DMS79 treated with DMSO at 0.1 percent for 48 hours (cell line): Measurements from ENCODE around the gene FLNA.

Experiments used
- DNase-seq: peaks from one replicate; lab custom pipeline; 2025; lab: John Stamatoyannopoulos, UW

FLNA gene

DNA sequence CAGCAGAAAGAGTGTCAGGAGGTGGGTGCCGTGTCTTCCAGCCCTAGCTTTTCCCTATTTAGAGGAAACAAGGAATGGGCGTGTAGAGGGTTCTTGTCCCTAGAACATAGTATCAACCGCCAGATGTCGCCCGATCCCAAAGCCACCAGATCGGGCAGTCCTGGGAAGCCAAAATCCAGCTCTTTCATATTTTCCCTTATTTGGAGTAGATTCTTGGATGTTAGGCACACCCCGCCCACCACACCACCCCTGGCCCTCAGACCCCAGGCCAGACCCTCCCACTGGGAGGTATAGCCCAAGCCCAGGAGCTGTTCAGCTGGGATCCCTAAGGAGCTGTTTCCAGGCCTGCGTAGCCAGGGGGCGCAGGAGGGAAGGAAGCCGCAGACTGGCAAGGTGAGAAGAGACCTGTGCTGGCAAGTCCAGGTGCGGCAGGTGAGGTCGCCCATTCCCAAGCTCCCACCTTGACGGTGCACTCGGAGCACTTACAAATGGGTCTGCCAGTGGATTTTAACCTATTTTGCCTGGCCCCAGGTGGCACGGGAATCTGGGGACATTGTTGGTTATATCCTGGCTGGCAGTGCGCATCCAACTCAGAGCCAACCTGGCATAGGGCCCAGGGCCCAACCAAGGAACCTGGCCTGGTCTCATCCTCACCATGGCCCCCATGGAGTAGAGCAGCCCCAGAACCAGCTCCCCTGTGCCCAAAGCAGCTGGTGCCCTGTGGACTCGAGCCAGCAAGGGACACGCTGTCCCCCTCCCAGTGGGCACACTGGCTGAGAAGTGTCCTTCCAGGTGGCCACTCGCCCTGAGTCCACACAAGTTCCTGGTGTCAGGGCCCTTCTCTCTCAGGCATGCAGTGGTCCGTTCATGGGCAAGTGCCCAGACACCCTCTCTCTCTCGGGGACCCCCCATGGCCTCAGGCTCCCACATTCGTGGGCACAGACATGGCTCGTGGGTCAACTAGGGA, 811 bp downstream of the FLNA start:
- DNase-seq, result peak; percentile 65

DNA sequence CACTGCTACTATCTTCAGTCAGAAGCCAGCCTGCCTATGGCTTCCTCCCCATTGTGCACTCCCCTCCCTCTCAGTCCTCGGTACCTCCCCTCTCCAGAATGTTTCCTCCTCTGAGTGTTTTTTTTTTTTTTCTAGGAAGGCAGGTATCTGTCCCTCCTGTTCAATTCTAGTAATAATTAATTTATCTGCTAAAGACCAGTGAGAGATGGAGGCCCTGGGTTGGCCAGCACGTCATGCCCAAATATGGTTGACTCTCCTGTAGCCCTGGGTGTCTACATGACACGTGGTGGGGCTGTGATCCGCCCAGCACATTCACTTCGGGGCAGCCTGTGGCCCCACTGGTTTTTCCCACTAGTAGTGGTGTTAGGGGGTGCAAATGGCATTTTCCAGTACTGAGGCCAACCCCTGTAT, 1.8 kb downstream of the FLNA start:
- DNase-seq, result no peak

GRCh38 chrX:154371789-154372300, 2.6 kb downstream of the FLNA start:
- DNase-seq, result no peak

DNA sequence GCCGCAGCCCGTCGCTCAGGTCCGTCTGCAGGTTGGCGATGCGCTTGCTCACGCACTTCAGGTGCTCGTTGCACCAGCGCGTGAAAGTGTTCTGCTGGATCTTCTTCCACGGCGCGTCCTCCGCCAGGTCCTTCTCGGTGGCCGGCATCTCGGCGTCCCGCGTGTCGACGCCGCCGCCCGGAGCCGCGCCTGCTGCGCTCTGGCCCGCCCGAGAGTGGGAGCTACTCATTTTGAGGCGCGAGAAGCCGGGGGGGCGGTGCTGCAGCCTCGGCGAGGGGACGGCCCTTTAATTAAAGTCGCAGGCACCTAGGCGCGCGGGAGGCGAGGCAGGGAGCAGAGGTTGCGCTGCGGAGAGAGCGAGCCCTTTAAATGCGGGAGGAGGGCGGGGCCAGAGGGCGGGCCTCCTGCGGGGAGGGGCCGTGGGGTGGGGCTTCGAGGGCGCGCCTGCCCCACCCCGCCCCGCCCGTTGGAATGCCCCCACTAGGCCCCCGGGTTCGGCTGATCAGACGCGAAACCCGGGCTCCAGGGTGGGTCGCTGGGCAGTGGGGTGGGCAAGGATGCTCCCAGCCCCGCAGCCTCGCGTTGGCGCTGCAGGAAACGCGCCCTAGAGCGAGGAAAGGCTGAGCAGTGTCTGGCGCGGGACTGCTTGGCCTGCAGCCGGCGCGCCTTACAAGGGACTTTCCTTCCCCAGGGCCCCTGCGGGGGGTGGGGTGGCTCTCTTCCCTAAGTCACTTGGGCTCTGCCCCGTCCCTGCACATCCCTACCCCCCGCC, 3.2 kb downstream of the FLNA start:
- peak; percentile 61 for DNase-seq

GRCh38 chrX:154370300-154371016, 4.0 kb downstream of the FLNA start:
- no peak for DNase-seq

- peak; percentile 35 for DNase-seq
These were observed 4.8 kb downstream of the FLNA start for GRCh38 chrX:154369449-154370299.

DNA sequence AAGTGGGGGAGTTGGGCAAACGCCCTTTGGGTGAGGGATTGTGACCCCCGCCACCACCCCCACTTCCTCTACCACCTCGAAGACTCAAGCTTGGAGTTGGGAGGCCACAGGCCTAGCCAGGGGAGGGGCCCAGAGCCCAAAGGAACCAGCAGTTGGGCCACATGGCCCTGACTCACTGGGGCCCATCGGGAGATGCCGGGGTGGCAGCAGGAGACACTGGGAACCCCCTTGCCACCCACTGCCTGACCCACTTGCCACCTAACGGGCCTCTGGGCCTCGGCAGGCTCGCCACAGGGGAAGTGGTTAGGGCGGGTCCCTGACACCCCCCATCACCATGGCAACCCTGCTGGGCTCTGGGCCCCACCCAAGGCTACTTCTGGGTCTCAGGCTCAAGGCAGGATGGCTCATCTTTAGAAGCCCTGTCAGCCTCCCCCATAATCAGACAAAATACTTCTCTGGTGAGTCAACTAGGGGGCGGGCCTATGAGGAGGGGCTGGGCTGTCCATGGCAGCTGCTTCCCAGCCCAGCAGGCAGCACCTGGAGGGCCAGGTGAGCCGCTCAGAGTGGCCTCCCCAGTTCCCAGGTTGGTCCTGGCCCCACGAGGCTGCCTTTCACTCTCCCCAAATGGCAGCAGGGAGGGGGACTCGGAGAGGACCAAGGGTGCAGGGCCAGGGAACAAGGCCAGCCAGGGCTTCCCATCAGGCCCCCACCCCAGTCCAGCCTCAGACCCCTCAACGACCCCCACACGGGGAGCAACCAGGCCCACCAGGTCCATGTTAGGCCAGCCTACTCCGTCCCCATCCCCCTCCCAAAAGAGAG, 5.6 kb downstream of the FLNA start:
- DNase-seq, result peak; percentile 31

DNA sequence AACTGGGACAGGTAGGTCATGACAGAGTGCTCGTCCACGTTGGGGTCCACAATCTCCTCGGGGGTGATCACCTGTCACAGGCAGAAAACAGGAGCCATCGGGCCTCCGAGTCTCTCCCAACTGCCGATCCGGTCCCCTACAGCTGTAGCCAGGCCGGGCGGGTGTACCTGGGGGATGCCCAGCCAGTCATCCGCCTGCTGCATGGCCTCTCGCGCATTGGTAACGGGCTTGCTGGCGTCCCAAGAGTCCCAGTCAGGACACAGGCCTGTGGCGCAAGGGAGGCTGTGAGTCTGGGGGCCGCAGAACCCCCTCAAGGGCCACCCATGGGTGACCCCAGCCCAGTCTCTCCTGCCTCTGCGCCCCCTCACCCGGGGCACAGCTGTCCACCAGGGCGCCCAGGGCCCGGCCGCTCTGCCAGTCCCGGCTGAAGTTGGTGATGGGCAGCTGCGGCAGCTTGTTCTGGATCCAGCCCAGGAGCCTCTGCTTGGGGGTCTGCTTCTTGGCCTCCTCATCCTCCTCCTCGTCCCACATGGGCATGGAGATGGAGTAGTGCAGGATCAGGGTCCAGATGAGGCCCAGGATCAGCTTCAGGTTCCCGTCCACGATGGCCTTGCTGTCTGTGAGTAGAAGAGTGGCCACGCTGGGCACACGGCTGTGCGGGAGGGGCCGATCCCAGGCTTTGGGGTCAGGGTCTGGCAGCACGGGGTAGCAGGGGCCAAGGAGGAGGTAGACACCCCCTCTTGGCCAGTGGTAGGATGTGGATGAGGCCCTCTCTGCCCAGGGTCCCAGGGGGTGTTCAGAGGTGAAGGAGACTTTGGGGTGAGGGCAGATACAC, 6.7 kb downstream of the FLNA start:
- DNase-seq, result no peak

DNA sequence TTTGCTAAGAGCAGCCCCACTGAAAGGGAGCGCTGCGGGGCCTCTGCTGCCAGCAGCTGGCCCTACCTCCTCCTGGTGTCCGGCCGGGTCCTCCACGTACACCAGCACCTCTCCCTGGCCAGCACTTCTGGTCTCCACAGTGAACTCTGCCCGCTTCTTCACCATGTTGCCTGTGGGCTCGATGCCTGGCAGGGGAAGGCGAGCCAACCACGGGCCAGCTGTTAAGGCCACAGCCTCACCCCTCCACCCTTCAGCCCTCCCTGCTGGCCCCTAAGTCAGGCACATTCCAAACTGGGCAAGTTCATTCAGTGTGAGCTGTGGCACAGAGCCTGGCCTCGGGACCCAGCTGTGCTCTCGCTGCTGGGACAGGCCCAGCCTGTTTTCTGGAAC, 7.8 kb downstream of the FLNA start:
- no peak for DNase-seq

- no peak for DNase-seq
These were observed 8.3 kb downstream of the FLNA start for GRCh38 chrX:154365997-154366665.

DNA sequence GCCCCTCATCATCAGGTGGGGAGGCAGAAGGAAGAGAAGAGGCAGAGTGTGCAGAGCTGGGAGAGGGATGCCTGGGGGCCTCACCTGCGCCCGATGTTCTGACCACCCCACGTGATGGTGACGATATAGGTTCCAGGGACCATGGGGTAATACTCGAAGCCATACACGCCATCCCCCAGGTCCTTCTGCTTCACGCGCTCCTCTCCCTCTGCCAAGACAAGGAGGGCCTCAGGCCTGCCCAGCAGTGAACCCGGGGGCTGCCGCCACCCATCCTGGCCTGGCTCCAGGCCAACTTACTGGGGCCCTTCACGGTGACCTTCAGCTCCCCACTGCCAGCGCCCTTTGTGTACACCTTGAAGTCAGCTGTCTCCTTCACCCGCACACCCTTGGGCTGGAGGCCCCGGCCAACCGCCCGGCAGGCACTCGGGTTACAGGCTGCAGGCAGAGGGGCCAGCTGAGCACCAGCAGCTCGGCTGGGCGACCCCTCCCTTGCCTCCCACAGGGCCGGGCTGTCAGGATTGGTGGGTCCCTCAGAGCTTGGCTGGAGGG, 9.3 kb downstream of the FLNA start:
- DNase-seq, result no peak

DNA sequence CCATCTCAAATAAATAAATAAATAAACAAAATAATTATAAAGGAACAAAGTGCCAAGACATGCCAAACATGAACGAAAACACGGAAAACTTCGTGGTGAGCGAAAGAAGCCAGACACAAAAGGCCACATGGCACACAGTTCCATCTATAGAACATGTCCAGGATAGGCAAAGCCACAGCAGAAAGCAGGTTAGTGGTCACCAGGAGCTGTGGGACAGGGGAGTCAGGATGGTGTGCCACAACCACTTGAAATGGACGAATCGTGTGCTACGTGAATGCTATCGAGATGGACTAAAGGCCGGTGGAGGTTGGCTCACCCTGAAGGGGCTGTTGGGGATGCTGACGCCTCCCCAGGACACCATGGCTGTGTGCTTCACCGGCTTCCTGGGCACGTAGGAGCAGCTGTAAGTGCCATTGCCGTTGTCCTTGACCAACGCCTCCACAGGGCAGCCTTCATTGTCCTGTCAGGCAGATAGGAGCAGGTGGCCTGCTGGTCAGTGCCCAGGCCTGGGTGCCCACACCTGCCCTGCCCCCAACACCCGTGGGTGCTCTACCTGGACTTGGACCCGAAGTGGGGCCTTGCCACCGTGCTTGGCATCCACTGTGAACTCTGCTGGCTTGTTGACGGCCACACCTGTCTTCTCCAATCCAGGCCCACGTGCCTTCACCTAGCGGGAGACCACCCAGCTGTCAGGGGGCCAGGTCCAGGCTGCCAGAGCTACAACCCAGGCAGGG, 10.6 kb downstream of the FLNA start:
- no peak for DNase-seq

- DNase-seq, result no peak
These were observed 12.2 kb downstream of the FLNA start for GRCh38 chrX:154362085-154362742.

DNA sequence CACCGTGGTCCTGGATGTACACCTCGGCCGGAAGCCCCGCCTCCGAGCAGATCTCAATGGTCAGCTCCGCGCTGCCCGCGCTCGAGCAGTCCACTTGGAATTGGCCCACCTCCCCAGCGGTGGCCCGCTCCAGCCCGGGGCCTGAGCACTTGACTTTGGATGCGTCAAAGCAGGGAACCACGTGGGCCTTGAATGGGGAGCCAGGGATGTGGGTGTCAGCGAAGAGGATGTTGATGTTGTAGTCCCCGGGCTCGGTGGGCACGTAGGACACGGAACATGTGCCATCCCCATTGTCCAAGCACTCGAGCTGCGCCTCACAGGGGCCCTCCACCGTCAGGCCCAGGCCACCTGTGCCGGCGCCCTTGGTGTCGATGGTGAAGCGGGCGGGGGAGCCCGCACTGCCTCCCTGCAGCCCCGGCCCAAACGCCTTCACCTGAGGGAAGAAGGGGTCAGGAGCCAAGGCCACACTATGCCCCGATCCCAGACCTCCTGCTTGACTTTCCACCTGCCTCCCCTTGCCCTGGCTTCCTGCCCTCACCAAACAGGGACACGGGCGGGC, 14.2 kb downstream of the FLNA start:
- no peak for DNase-seq

GRCh38 chrX:154359362-154360154, 14.9 kb downstream of the FLNA start:
- no peak for DNase-seq

DNA sequence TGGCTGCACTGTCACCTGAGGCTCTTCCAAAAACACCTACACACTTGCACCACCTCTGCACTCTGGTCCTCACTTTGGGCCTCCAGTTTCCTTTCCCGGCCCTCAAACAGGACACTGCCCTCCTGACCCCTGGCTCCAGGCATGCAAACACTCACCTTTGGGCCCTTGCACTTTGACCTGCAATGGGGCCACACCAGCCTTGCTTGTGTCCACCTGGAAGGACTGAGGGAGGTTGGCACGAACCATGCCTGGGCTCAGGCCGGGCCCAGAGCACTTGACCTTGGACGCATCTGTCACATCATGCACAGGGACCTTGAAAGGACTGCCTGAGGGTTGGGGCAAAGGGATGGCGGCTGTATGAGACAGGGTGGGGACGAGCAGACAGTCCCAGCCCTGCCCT, 15.6 kb downstream of the FLNA start:
- DNase-seq, result no peak
